RPMI8226 (cell line): Measurements from ENCODE around the gene MBTPS1.
A peak's percentile ranks its signal among the peaks of the same experiment; 100 is the strongest.

Experiments
- DNase-seq: peaks from one replicate; pipeline ENCODE4 v3.0.0-alpha.2; 2015

MBTPS1 gene

GRCh38 chr16:84069540-84069939, 47.2 kb downstream of the MBTPS1 start:
- DNase-seq, result peak; percentile 53

- no peak for DNase-seq
Measured at GRCh38 chr16:84068783-84069462, 47.8 kb downstream of the MBTPS1 start.

- no peak for DNase-seq
Measured at GRCh38 chr16:84068041-84068440, 48.7 kb downstream of the MBTPS1 start.

GRCh38 chr16:84067640-84068039, 49.1 kb downstream of the MBTPS1 start:
- DNase-seq, result no peak

GRCh38 chr16:84065536-84066132, 51.1 kb downstream of the MBTPS1 start:
- peak; percentile 21 for DNase-seq

- DNase-seq, result no peak
Measured at GRCh38 chr16:84063980-84064379, 52.8 kb downstream of the MBTPS1 start.

GRCh38 chr16:84062734-84063640, 53.8 kb downstream of the MBTPS1 start:
- DNase-seq, result peak; percentile 34

- no peak for DNase-seq
Measured at GRCh38 chr16:84061236-84061819, 55.4 kb downstream of the MBTPS1 start.

- no peak for DNase-seq
Measured at GRCh38 chr16:84059946-84060901, 56.5 kb downstream of the MBTPS1 start.

GRCh38 chr16:84059111-84059510, 57.6 kb downstream of the MBTPS1 start:
- no peak for DNase-seq

- DNase-seq, result no peak
Measured at GRCh38 chr16:84058664-84059063, 58.1 kb downstream of the MBTPS1 start.

GRCh38 chr16:84058211-84058610, 58.5 kb downstream of the MBTPS1 start:
- DNase-seq, result no peak

- no peak for DNase-seq
Measured at GRCh38 chr16:84056933-84057332, 59.8 kb downstream of the MBTPS1 start.

- no peak for DNase-seq
Measured at GRCh38 chr16:84055801-84056634, 60.7 kb downstream of the MBTPS1 start.

- no peak for DNase-seq
Measured at GRCh38 chr16:84055366-84055765, 61.4 kb downstream of the MBTPS1 start.

- DNase-seq, result no peak
Measured at GRCh38 chr16:84054916-84055315, 61.8 kb downstream of the MBTPS1 start.

- no peak for DNase-seq
Measured at GRCh38 chr16:84054271-84054670, 62.5 kb downstream of the MBTPS1 start.

GRCh38 chr16:84053237-84053636, 63.5 kb downstream of the MBTPS1 start:
- DNase-seq, result no peak

- DNase-seq, result no peak
Measured at GRCh38 chr16:84052071-84052622, 64.6 kb downstream of the MBTPS1 start.

- DNase-seq, result no peak
Measured at GRCh38 chr16:84050316-84050715, 66.4 kb downstream of the MBTPS1 start.
